Fibroblast of lung (primary cell): ENCODE measurements around the gene MYZAP.

Experiments used
- CTCF ChIP-seq, 2 donors: IDR thresholded peaks in 1 of 2; conservative IDR thresholded peaks in 1 of 2; 1 replicate in 1 of 2; 2 replicates in 1 of 2; pipeline ENCODE4 v1.5.1; 2011 to 2012; ENCODE audit warnings: low read length in 2 of 2, control low read depth in 1 of 2, inconsistent platforms in 1 of 2, low read depth in 1 of 2, mild to moderate bottlenecking in 1 of 2
- EZH2 ChIP-seq: IDR thresholded peaks from 2 replicates; pipeline ENCODE4 v1.5.1; 2012; ENCODE audit warnings: low read length, control low read depth, mild to moderate bottlenecking; ENCODE audit errors: missing control alignments

DNA sequence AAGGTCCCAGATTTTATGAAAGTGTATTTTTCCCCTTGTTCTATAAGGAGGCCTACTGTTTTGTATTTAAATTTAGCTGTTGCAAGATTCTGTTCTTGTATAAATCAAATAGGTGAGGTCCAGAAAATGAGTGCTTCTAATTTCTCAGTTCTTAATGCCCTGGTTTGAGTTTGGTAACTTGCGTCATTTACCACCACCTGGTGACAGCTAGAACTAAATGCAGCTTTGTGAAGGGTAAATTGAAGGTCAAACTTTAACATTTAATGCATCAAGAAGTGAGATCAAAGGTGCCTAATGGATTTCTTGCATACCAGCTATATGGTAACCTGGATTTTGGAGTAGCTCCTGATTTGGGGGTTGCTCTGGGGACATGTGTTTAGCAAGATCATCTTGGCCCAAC, 64.1 kb downstream of the MYZAP start:
- TF ChIP-seq CTCF (conservative IDR thresholded peaks at IDR 0.05 in 1 of 2, IDR thresholded peaks at IDR 0.05 in 1 of 2; ENCODE audit: low read depth in 1 of 2, low read length in 2 of 2) (no peak), EZH2 (no peak)
